Fibroblast of the conjunctiva (primary cell): ENCODE measurements around the gene KLK14.

Source experiments
- DNase-seq: peaks from one replicate; pipeline ENCODE4 v3.0.0-alpha.2; 2010; ENCODE audit warnings: low read depth

The KLK14 gene

GRCh38 chr19:51044327-51044726 is 38.4 kb downstream of the KLK14 start:
- no peak for DNase-seq

GRCh38 chr19:51043497-51043896 is 39.2 kb downstream of the KLK14 start:
- no peak for DNase-seq

GRCh38 chr19:51040151-51040550 is 42.5 kb downstream of the KLK14 start:
- no peak for DNase-seq

GRCh38 chr19:51036519-51036918 is 46.2 kb downstream of the KLK14 start:
- no peak for DNase-seq

GRCh38 chr19:51034704-51035103 is 48.0 kb downstream of the KLK14 start, which contains the start of gene KLK12:
KLK12 (minus strand) TSS chr19:51035002; CDS start chr19:51034621, 381 bp downstream.
- no peak for DNase-seq

- no peak for DNase-seq
Measured at GRCh38 chr19:51031880-51032225, 50.8 kb downstream of the KLK14 start.

- no peak for DNase-seq
Measured at GRCh38 chr19:51031220-51031879, 51.3 kb downstream of the KLK14 start.

GRCh38 chr19:51030631-51031030 is 52.1 kb downstream of the KLK14 start:
- DNase-seq = no peak

- no peak for DNase-seq
Measured at GRCh38 chr19:51029718-51030117, 53.0 kb downstream of the KLK14 start.
